ENCODE measurements around the gene ETV3.

- no peak for TF ChIP-seq POLR2A (IDR thresholded peaks at IDR 0.05)
- no peak for TF ChIP-seq CTCF (IDR thresholded peaks at IDR 0.05)
These were observed 40.5 kb downstream of the ETV3 start for GRCh38 chr1:157097692-157098091.

Measured in stomach (tissue), 4 donors.